Tracheal epithelial cell (primary cell): ENCODE data around the gene TAS2R42. TPM values are rescaled to one million over a fixed set of nuclear protein-coding genes. Genes with fewer than 3 reads are reported as not detected.

Experiments used
- total RNA-seq: library from RNA; depleted of rRNA; stranded (reverse); fragments of >200 nt; gene quantifications from 2 replicates; pipeline ENCODE4 v1.2.1, GENCODE V29; 2014

The TAS2R42 gene
- not detected in 2 replicates for total RNA-seq

GRCh38 chr12:11186837-11187236, at the start of gene TAS2R42:
Gene TAS2R42 (minus strand): TSS chr12:11186937. CDS start chr12:11186937, 0 bp downstream.

GRCh38 chr12:11171145-11171968, 15.4 kb downstream of the TAS2R42 start, which contains the start of gene SMIM10L1:
Gene SMIM10L1 (plus strand): TSS chr12:11171194. CDS start chr12:11171357, 163 bp downstream.

Other genes with a start within 250 kb of the TAS2R42 start
- gene TAS2R14, start 247.7 kb downstream of the TAS2R42 start, total RNA-seq = 0.96 and 1.9 TPM in 2 replicates
- 0.85 and 0.96 TPM in 2 replicates for gene TAS2R50, start 200.0 kb downstream of the TAS2R42 start, total RNA-seq
- gene TAS2R20, start 188.6 kb downstream of the TAS2R42 start, total RNA-seq = 0.64 and 0.96 TPM in 2 replicates
- 0.43 and 1.2 TPM in 2 replicates for gene TAS2R19, start 164.3 kb downstream of the TAS2R42 start, total RNA-seq
- 1.2 TPM in 1 of 2 replicates, not detected in the other for gene TAS2R31, start 155.5 kb downstream of the TAS2R42 start, total RNA-seq
- 0.85 and 0.96 TPM in 2 replicates for gene TAS2R46, start 124.6 kb downstream of the TAS2R42 start, total RNA-seq
- gene TAS2R43, start 94.6 kb downstream of the TAS2R42 start, total RNA-seq = 0.96 TPM in 1 of 2 replicates, not detected in the other
- 1.2 and 2.8 TPM in 2 replicates for gene TAS2R30, start 52.3 kb downstream of the TAS2R42 start, total RNA-seq
- gene SMIM10L1, start 15.7 kb downstream of the TAS2R42 start, total RNA-seq = 3.9 and 5.5 TPM in 2 replicates
- gene PRB3, start 82.8 kb upstream of the TAS2R42 start, total RNA-seq = not detected in 2 replicates
- not detected in 2 replicates for gene PRB4, start 123.5 kb upstream of the TAS2R42 start, total RNA-seq
- not detected in 2 replicates for gene PRB2, start 208.6 kb upstream of the TAS2R42 start, total RNA-seq